GM12891 (cell line): Measurements from ENCODE around the gene SIVA1.

Experiments used
- DNase-seq: peaks from one replicate; pipeline ENCODE4 v3.0.0; 2011; ENCODE audit warnings: low spot score; ENCODE audit not compliant: insufficient read length
- FAIRE-seq: peaks from 2 replicates; lab custom pipeline; 2011; peaks lifted over from hg19 to GRCh38; lab: Jason Lieb, UNC
- PAX5 ChIP-seq: IDR thresholded peaks from 2 replicates; pipeline ENCODE4 v1.6.1; 2011; ENCODE audit warnings: low read length, moderate library complexity, mild to moderate bottlenecking; ENCODE audit not compliant: insufficient read depth, severe bottlenecking
- POLR2A ChIP-seq: IDR thresholded peaks from 2 replicates; pipeline ENCODE4 v1.6.1; 2011; ENCODE audit warnings: low read depth, low read length, control low read depth
- POLR2AphosphoS5 ChIP-seq: IDR thresholded peaks from 2 replicates; pipeline ENCODE4 v1.6.1; 2011; ENCODE audit warnings: low read depth, low read length, control low read depth
- POU2F2 ChIP-seq: IDR thresholded peaks from 2 replicates; pipeline ENCODE4 v1.6.1; 2011; ENCODE audit warnings: low read depth, mild to moderate bottlenecking, control low read depth, low read length, moderate library complexity
- SPI1 ChIP-seq: IDR thresholded peaks from 2 replicates; pipeline ENCODE4 v1.6.1; 2011; ENCODE audit warnings: low read depth, low read length, control low read depth
- TAF1 ChIP-seq: IDR thresholded peaks from 2 replicates; pipeline ENCODE4 v1.6.1; 2011; ENCODE audit warnings: low read depth, low read length, control low read depth

The SIVA1 gene

DNA sequence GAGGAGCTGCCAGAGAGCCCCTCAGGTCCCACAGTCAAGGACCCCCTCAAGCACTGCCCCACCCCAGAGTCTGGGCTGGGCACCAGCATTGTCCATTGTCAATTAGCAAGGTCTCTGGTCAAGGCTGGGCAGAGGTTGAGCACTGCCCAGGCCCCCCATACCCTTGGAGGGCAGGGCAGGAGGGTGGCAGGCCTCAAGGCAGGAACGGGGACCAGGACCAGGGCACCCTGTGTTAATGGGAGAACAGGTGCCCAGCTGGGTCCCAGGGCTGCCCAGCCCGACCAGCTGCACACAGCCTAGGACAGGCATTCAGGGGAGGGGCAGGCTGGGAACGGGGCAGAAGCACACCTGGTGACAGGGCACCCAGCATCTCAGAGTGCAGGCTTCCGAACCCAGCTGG, 18.4 kb downstream of the SIVA1 start:
- TF ChIP-seq POU2F2 (no peak), POLR2AphosphoS5 (no peak), TAF1 (no peak), SPI1 (no peak), POLR2A (no peak), PAX5 (no peak)

DNA sequence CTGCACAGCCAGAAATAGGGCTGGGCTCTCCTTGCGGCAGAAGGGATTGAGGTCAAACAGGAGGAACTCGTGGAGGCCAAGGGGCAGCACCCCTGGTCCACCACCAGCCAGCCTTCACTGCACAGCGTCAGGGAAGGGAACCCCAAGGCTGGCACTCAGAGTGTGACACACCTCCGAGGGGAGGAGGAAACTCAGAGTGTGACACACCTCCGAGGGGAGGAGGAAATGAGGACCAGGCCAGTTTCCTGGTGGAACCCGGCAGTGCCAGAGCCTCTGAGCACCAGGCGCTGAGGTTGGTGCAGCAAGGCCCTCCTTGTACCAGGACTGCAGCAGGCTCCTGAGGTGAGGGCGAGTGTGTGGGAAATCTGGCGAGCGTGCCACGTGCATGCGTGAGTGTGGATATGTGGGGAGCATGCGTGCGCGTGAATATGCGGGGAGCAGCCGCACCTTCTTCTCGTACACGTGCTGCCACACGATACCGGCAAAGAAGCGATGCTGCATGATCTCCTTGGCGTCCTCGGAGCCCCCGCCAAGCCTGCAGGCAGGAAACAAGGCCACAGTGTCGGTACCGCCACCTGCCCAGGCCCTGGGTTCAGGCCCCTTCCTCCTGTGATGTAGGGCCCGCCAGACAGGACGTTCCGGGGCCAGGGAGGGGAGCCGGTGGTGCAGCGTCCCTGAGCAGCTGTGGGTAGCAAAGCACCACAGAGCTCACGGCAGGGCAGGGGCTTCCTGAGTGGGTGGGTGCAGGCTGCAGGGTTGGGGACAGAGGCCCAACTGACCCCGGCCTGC, 19.2 kb downstream of the SIVA1 start:
- no peak for FAIRE-seq
- no peak for DNase-seq
- TF ChIP-seq TAF1 (no peak), POU2F2 (0 out of 2 replicates have a peak, but pooled peaks have one; percentile 13), PAX5 (no peak)

More for the DNA sequence above, 18.4 kb downstream of the SIVA1 start:
- FAIRE-seq (no peak), DNase-seq (no peak)

DNA sequence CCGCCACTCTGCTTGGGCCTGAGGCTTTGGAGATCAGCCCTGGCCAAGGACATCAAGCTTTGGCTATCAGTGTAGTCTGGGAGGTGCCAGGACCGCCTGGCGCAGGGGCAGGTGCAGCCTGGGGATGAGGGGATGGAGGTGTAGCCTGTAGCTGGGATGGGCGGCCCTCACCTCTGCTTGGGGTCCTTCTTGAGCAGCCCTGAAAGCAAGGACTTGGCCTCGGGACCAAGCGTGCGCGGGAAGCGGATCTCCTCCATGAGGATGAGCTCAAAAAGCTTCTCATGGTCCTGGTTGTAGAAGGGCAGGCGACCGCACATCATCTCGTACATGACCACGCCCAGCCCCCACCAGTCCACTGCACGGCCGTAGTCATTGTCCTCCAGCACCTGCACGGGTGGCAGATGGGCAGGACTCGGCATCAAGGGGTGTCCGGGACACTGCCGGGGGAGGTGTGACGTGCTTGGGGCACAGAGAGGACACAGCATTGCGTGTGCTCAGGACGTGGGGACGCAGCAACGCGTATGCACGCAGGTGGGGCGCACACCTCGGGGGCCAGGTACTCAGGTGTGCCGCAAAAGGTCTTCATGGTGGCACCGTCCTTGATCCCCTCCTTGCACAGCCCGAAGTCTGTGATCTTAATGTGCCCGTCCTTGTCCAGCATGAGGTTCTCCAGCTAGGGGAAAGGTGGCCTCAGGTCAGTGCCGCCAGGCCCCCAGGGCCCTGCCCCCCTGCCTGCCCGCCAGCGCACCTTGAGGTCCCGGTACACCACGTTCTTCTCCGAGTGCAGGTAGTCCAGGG, 20.0 kb downstream of the SIVA1 start:
- DNase-seq (no peak), FAIRE-seq (no peak)
- TF ChIP-seq PAX5 (no peak), POU2F2 (no peak)

DNA sequence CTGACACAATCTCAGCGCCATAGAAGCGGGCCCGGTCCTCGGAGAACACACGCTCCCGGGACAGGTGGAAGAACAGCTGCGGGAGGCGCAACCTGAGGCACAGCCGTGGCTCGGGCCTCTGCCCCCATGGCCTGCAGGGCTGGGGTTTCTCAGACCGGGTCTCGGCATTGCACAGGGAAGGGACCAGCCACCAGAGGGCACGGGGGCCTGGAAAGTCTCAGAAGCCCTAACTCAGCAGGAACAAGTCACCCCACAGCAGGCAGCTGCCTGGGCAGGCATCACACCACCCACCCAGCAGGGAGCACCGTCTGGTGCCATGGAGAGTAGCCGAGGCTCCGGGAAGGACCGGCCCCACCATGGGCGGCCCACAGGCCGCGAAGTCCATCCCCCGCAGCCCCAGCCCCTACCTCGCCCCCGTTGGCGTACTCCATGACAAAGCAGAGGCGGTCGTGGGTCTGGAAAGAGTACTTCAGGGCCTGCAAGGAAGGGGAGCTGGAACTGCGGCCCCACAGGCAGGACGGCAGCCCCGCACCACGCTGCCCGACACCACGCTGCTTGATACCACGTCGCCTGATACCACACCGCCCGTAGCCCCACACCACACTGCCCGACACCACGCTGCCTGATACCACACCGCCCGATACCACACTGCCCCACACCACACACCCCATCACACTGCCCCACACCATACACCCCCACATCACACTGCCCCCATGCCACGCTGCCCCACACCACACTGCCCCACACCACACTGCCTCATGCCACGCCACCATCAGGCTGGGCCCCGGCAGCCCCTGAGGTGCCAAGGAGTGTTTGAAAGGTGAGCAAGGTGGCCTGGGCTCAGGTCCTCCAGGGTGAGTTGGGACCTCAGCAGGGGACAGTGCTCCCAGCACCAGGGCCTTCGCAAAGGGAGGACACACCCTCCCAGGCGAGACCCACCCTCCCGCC, 20.8 kb downstream of the SIVA1 start:
- FAIRE-seq, result no peak
- no peak for DNase-seq
- TF ChIP-seq POU2F2, result no peak
- TF ChIP-seq PAX5, result no peak
- no peak for TF ChIP-seq SPI1
- TF ChIP-seq POLR2A, result no peak
- no peak for TF ChIP-seq POLR2AphosphoS5

DNA sequence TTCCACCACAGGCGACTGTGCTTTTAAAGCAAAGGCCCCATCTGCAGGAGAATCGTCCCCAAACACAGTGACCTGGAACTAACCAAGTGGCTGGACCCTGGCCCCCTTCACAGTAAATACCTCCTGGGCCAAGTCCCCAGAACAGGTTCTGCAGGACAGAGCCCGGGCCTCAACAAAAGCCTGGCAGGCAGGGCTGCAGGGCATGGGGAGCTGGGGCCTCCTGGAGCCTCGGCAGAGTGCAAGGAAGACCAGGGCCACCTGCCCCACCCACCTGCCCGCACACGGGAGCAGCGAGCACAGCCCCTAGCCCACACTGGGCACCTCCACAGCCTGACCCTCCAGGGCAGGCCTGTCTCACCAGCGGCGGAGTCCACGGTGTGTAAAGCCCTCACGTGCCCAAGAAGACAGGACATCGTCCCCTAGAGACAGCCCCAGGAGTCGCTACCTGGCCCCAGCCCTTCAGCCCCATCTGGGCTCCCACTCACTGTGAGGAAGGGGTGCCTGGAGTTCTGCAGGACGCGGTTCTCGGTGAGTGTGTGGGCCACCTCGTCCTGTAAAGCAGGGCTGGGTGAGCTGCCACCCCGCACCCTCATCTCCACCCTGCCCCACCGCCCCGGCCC, 21.6 kb downstream of the SIVA1 start:
- DNase-seq, result no peak
- no peak for FAIRE-seq
- no peak for TF ChIP-seq POLR2AphosphoS5

GRCh38 chr14:104775073-104775489, 22.1 kb downstream of the SIVA1 start:
- no peak for TF ChIP-seq POLR2A
- no peak for TF ChIP-seq TAF1
- no peak for TF ChIP-seq POLR2AphosphoS5
- no peak for TF ChIP-seq POU2F2
- no peak for TF ChIP-seq PAX5
- TF ChIP-seq SPI1, result no peak
- FAIRE-seq (no peak), DNase-seq (no peak)

DNA sequence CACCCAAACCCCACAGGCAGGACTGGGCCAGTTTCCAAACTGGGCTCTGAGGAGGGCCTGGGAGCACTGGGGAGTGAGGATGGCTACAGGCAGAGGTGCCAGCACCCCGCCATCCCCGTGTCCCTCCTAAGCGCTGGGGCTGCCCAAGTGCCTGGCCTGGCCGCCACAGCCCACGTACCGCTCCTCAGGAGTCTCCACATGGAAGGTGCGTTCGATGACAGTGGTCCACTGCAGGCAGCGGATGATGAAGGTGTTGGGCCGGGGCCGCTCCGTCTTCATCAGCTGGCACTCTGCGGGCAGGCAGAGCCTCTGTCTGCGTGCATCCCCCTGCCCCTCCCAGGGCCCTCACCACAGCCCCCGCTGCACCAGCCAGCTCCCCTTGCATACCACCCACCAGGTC, 23.5 kb downstream of the SIVA1 start:
- no peak for DNase-seq
- FAIRE-seq, result no peak
- TF ChIP-seq TAF1 (no peak), POLR2A (no peak), POLR2AphosphoS5 (no peak), POU2F2 (no peak), SPI1 (no peak), PAX5 (no peak)

GRCh38 chr14:104776961-104777807, 24.2 kb downstream of the SIVA1 start:
- TF ChIP-seq POLR2AphosphoS5, result no peak
- TF ChIP-seq TAF1, result no peak
- no peak for TF ChIP-seq PAX5
- no peak for TF ChIP-seq POLR2A
- no peak for TF ChIP-seq POU2F2
- TF ChIP-seq SPI1, result no peak
- FAIRE-seq, result no peak
- DNase-seq, result no peak
